HepG2 (cell line): Measurements from ENCODE around the gene SLTM. TPM values are rescaled to one million over a fixed set of nuclear protein-coding genes. Genes with fewer than 3 reads are reported as not detected.

Experiments
- BCL6 ChIP-seq: IDR thresholded peaks from 2 replicates; pipeline ENCODE4 v1.6.1; 2016; ENCODE audit warnings: missing genetic modification reagents, missing compliant biosample characterization
- CERS6 ChIP-seq: sonication (generic); formaldehyde crosslinking; IDR thresholded peaks from 2 replicates; pipeline ENCODE4 v1.5.0; 2020; ENCODE audit warnings: missing genetic modification reagents
- GRHL1 ChIP-seq: sonication (generic); formaldehyde crosslinking; conservative IDR thresholded peaks from 2 replicates; pipeline ENCODE4 v1.8.0; 2022; ENCODE audit warnings: missing genetic modification reagents
- KLF15 ChIP-seq: sonication (generic); formaldehyde crosslinking; IDR thresholded peaks from 2 replicates; pipeline ENCODE4 v1.8.1; 2023; ENCODE audit warnings: borderline replicate concordance, mild to moderate bottlenecking, inconsistent platforms, missing genetic modification reagents, mixed read lengths
- NFAT5 ChIP-seq: sonication (generic); formaldehyde crosslinking; IDR thresholded peaks from 2 replicates; pipeline ENCODE4 v1.4.0; 2020; ENCODE audit warnings: missing genetic modification reagents
- PRDM10 ChIP-seq: sonication (generic); formaldehyde crosslinking; IDR thresholded peaks from 2 replicates; pipeline ENCODE4 v1.4.0; 2020; ENCODE audit warnings: low read depth, missing genetic modification reagents
- PTBP1 ChIP-seq: fragments of 200-400 bp; formaldehyde crosslinking; IDR thresholded peaks from 2 replicates; pipeline ENCODE4 v1.6.1; 2018; ENCODE audit warnings: low read length, low read depth; ENCODE audit not compliant: poor library complexity, severe bottlenecking
- RBM39 ChIP-seq: fragments of 200-400 bp; formaldehyde crosslinking; IDR thresholded peaks from one replicate; pipeline ENCODE4 v1.6.1; 2018; ENCODE audit warnings: antibody characterized with exemption, mild to moderate bottlenecking, low read depth, low read length; ENCODE audit not compliant: poor library complexity, severe bottlenecking
- REL ChIP-seq: sonication (generic); formaldehyde crosslinking; conservative IDR thresholded peaks from 2 replicates; pipeline ENCODE4 v1.8.0; 2022; ENCODE audit warnings: mild to moderate bottlenecking, missing genetic modification reagents, moderate library complexity
- SKI ChIP-seq: fragments of 450-650 bp; IDR thresholded peaks from one replicate; pipeline ENCODE4 v1.6.1; 2018; ENCODE audit warnings: mild to moderate bottlenecking; ENCODE audit not compliant: partially characterized antibody
- SRSF1 ChIP-seq: fragments of 200-400 bp; formaldehyde crosslinking; optimal IDR thresholded peaks from 2 replicates; pipeline ENCODE3; 2017; ENCODE audit warnings: mild to moderate bottlenecking, low read depth, low read length, moderate library complexity
- TEAD3 ChIP-seq: optimal IDR thresholded peaks from 2 replicates; pipeline ENCODE3; 2016; ENCODE audit warnings: borderline replicate concordance
- ZFP90 ChIP-seq: sonication (generic); formaldehyde crosslinking; IDR thresholded peaks from 2 replicates; pipeline ENCODE4 v1.8.0; 2022; ENCODE audit warnings: missing genetic modification reagents, mild to moderate bottlenecking, inconsistent platforms, borderline replicate concordance
- ZNF264 ChIP-seq: sonication (generic); formaldehyde crosslinking; IDR thresholded peaks from 2 replicates; pipeline ENCODE4 v1.4.0; 2020; ENCODE audit warnings: missing genetic modification reagents
- ZNF451 ChIP-seq: sonication (generic); formaldehyde crosslinking; IDR thresholded peaks from 2 replicates; pipeline ENCODE4 v1.5.0; 2020; ENCODE audit warnings: mild to moderate bottlenecking, missing genetic modification reagents
- ZNF549 ChIP-seq: sonication (generic); formaldehyde crosslinking; IDR thresholded peaks from 2 replicates; pipeline ENCODE4 v1.5.0; 2020; ENCODE audit warnings: missing genetic modification reagents
- polyA plus RNA-seq, 8 experiments: library from polyadenylated mRNA; depleted of rRNA in 3 of 8; stranded (reverse) in 7 of 8; unstranded in 1 of 8; fragments of >200 nt; fragmentation: Illumina TruSeq in 4 of 8; extraction: Trizol in 4 of 8; gene quantifications; 2 replicates each; pipeline versions ENCODE4 v1.2.1 to v1.2.3, GENCODE V29; 2011 to 2016; ENCODE audit warnings: low read depth in 4 of 8, missing spikeins in 1 of 8, mixed read lengths in 1 of 8; ENCODE audit not compliant: insufficient read depth in 1 of 8
- total RNA-seq, 5 experiments: library from RNA; depleted of rRNA; stranded (reverse); fragments of >200 nt; fragmentation: Illumina TruSeq; extraction: Trizol; gene quantifications; 2 replicates each; pipeline ENCODE4 v1.2.3, GENCODE V29; 2016; ENCODE audit warnings: low read depth in 1 of 5

The SLTM gene
- total and polyA plus RNA-seq, 2 of the 13 experiments (the other 11 are each of a cell fraction or from before 2014, with no cell fraction given), result 22.0 to 64.2 TPM

- TF ChIP-seq TEAD3 (CRISPR knock-in tag) (peak; percentile 6), PRDM10 (CRISPR knock-in tag) (peak; percentile 51; the same call in 1 of the 2 replicates), PTBP1 (no peak), ZNF549 (CRISPR knock-in tag) (0 out of 2 replicates have a peak, but pooled peaks have one; percentile 57), BCL6 (CRISPR knock-in tag) (peak; percentile 12; the same call in 1 of the 2 replicates), GRHL1 (no peak), ZNF451 (CRISPR knock-in tag) (peak; percentile 63; the same call in 1 of the 2 replicates), NFAT5 (CRISPR knock-in tag) (peak; percentile 85; the same call in 1 of the 2 replicates), RBM39 (peak; percentile 77), ZFP90 (CRISPR knock-in tag) (no peak; the same call in none of the 2 replicates), SRSF1 (no peak), REL (CRISPR knock-in tag) (no peak), KLF15 (CRISPR knock-in tag) (no peak), SKI (peak; percentile 62), CERS6 (CRISPR knock-in tag) (peak; percentile 37; the same call in 1 of the 2 replicates), ZNF264 (CRISPR knock-in tag) (peak; percentile 42; the same call in 1 of the 2 replicates)
These were observed at the start of gene SLTM (continued) for GRCh38 chr15:58933281-58934113.
